ENCODE results near the gene SOST. TPM values are rescaled to one million over a fixed set of nuclear protein-coding genes. Genes with fewer than 3 reads are reported as not detected.

Gene SOST
- total and polyA plus RNA-seq, 7 donors = not detected

DNA sequence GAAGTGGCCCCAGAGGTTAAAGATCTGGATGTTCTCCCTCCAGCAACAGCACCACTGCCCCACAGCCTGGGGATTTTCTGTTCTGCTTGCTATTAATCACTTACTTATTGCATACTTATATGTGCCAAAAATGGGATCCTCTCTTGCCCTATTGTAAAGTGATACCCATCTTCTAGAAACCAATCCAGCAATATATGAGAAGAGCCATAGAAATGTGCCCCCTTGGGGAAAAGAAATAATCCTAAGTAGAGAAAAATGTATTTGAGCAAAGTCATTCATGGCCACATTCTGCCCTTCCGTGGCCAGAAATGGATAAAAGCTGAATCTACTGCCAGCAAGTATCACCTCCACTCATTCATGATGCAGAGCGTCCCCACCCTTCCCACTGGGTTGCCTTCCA lies 20.9 kb downstream of the SOST start:
- 86 to 93% methylated on average over 2 of the region's 2 CpGs for WGBS, 2 donors
- TF ChIP-seq, protein P1, sequence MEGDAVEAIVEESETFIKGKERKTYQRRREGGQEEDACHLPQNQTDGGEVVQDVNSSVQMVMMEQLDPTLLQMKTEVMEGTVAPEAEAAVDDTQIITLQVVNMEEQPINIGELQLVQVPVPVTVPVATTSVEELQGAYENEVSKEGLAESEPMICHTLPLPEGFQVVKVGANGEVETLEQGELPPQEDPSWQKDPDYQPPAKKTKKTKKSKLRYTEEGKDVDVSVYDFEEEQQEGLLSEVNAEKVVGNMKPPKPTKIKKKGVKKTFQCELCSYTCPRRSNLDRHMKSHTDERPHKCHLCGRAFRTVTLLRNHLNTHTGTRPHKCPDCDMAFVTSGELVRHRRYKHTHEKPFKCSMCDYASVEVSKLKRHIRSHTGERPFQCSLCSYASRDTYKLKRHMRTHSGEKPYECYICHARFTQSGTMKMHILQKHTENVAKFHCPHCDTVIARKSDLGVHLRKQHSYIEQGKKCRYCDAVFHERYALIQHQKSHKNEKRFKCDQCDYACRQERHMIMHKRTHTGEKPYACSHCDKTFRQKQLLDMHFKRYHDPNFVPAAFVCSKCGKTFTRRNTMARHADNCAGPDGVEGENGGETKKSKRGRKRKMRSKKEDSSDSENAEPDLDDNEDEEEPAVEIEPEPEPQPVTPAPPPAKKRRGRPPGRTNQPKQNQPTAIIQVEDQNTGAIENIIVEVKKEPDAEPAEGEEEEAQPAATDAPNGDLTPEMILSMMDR (IDR thresholded peaks at IDR 0.05) = no peak
- TF ChIP-seq POLR2AphosphoS5 (IDR thresholded peaks at IDR 0.05) (no peak), EP300 (IDR thresholded peaks at IDR 0.05) (no peak), POLR2A (IDR thresholded peaks at IDR 0.05) (no peak)
- DNase-seq = no peak
- H3K36me3 ChIP-seq = no peaks in the 10 kb centered on the region
- no peak overlapping the region for H3K27ac ChIP-seq
- no peak overlapping the region for H3K4me3 ChIP-seq
- H3K4me1 ChIP-seq = no peaks in the 10 kb centered on the region
- no peaks in the 10 kb centered on the region for H3K9me3 ChIP-seq
- peaks cover 0 to 2% (median 0%) of the 10 kb centered on the region in 3 donors for H3K27me3 ChIP-seq
- intact Hi-C loops (cut with DNase I) = no loop called here

DNA sequence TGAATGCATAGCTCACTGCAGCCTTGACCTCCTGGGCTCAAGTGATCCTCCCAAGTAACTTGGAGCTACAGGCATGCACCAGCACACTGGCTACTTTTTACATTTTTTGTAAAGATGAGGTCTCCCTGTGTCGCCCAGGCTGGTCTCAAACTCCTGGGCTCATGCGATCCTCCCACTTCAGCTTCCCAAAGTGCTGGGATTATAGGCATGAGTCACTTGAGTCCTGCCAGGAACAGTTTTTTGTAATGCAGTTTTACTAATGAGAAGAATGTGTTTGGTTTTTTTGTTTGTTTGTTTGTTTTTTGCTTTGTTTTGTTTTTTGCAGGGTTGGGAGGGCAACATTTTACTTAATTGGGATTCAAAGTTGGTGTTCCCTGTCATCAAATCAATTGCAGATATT lies 22.2 kb downstream of the SOST start:
- TF ChIP-seq POLR2A (IDR thresholded peaks at IDR 0.05) (no peak), EP300 (IDR thresholded peaks at IDR 0.05) (no peak), POLR2AphosphoS5 (IDR thresholded peaks at IDR 0.05) (no peak)
- TF ChIP-seq, protein P1 (IDR thresholded peaks at IDR 0.05) = no peak
- H3K4me3 ChIP-seq = no peak overlapping the region
- intact Hi-C loops (cut with DNase I) = no loop called here
- H3K4me1 ChIP-seq = no peaks in the 10 kb centered on the region
- no peaks in the 10 kb centered on the region for H3K36me3 ChIP-seq
- H3K27me3 ChIP-seq = no peaks in the 10 kb centered on the region
- no peaks in the 10 kb centered on the region for H3K9me3 ChIP-seq
- no peak overlapping the region for H3K27ac ChIP-seq
- DNase-seq = no peak
- 88 to 89% methylated on average over 2 of the region's 2 CpGs for WGBS, 2 donors

GRCh38 chr17:43734376-43734775 lies 24.2 kb downstream of the SOST start:
- intact Hi-C loops (cut with DNase I) = no loop called here

DNA sequence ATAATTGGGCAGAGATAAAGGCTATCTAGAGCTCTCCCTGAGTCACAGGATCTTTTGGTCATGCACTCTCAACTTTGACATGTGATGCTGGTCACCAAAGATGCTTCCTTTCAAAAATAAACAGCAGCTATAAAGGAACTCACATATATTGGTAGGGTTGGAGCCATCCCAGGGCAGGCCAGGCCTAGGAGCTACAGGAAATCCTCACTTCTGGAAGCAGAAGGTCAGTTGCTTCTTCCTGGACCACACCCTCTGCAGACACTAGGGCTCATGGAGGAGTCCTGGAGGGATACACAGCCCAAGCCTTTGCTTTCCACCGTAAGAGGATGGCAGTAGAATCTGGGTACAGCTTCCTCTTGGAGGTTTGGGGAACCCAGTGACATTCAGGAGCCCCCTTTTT lies 24.6 kb downstream of the SOST start:
- H3K27me3 ChIP-seq = no peaks in the 10 kb centered on the region
- H3K4me3 ChIP-seq = no peak overlapping the region
- no peaks in the 10 kb centered on the region for H3K9me3 ChIP-seq
- DNase-seq = no peak
- H3K27ac ChIP-seq = no peak overlapping the region
- no peaks in the 10 kb centered on the region for H3K36me3 ChIP-seq
- TF ChIP-seq, protein P1 (IDR thresholded peaks at IDR 0.05) = no peak
- TF ChIP-seq EP300 (IDR thresholded peaks at IDR 0.05) = no peak
- TF ChIP-seq POLR2A (IDR thresholded peaks at IDR 0.05) = no peak
- TF ChIP-seq POLR2AphosphoS5 (IDR thresholded peaks at IDR 0.05) = no peak
- 89 to 90% methylated on average over 1 of the region's 1 CpG for WGBS, 2 donors
- no peaks in the 10 kb centered on the region for H3K4me1 ChIP-seq
- intact Hi-C loops (cut with DNase I) = no loop called here

More at GRCh38 chr17:43734376-43734775, 24.2 kb downstream of the SOST start:
- no peak overlapping the region for H3K4me3 ChIP-seq
- TF ChIP-seq POLR2AphosphoS5 (IDR thresholded peaks at IDR 0.05) (no peak), POLR2A (IDR thresholded peaks at IDR 0.05) (no peak), EP300 (IDR thresholded peaks at IDR 0.05) (no peak)
- TF ChIP-seq, protein P1 (IDR thresholded peaks at IDR 0.05) = no peak
- DNase-seq = no peak
- H3K27ac ChIP-seq = no peak overlapping the region
- no peaks in the 10 kb centered on the region for H3K9me3 ChIP-seq
- WGBS, 2 donors = 78 to 88% methylated on average over 5 of the region's 5 CpGs
- H3K4me1 ChIP-seq = no peaks in the 10 kb centered on the region
- H3K36me3 ChIP-seq = no peaks in the 10 kb centered on the region
- no peaks in the 10 kb centered on the region for H3K27me3 ChIP-seq

DNA sequence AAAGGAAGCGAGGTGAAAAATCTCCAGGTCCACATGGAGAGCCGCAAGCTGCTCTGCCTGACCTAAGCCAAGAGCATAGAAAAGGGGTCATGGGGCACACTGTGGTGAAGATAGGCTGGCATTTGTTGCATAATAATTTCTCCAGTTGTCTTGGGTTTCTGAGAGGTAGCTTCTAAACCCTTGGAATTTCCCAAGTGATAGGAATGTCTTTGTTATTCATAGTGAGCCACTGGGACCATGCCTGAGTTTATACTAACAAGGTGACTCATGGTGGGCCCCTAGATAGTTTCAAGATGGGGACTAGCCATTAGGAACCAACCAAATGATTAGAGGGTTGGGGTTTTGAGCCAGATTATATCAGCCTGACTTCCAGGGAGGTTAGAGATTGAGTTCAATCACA lies 25.6 kb downstream of the SOST start:
- intact Hi-C loops (cut with DNase I) = no loop called here
- Histone ChIP-seq H3K36me3 (no peaks in the 10 kb centered on the region), H3K4me1 (no peaks in the 10 kb centered on the region), H3K27ac (no peak overlapping the region), H3K4me3 (no peak overlapping the region), H3K27me3 (no peaks in the 10 kb centered on the region), H3K9me3 (no peaks in the 10 kb centered on the region)
- no peak for DNase-seq
- WGBS, 2 donors = 94 to 98% methylated on average over 2 of the region's 2 CpGs
- TF ChIP-seq, protein P1 (IDR thresholded peaks at IDR 0.05) = no peak
- no peak for TF ChIP-seq POLR2AphosphoS5 (IDR thresholded peaks at IDR 0.05)
- no peak for TF ChIP-seq POLR2A (IDR thresholded peaks at IDR 0.05)
- TF ChIP-seq EP300 (IDR thresholded peaks at IDR 0.05) = no peak
